PC-3 (cell line): ENCODE measurements around the gene RAB22A. TPM values are rescaled to one million over a fixed set of nuclear protein-coding genes. Genes with fewer than 3 reads are reported as not detected.

Experiments
- ATAC-seq: fragments of 200-7000 bp; cut with Tn5 transposase; 2 replicates; pipeline ENCODE4 v1.9.1; 2020; ENCODE audit warnings: mild to moderate bottlenecking, moderate library complexity
- BruUV-seq: library from RNA; stranded (reverse); fragments of 400-500 nt; replicated peaks from 2 replicates; lab custom pipeline; 2021; lab: Mats Ljungman, UMichigan
- CTCF ChIA-PET: fragments of 300-600 bp; sonication (Branson Sonifier 250); formaldehyde crosslinking; loops from one replicate; lab custom pipeline; 2022; ENCODE audit warnings: antibody characterized with exemption; lab: Charles Lee
- POLR2A ChIA-PET: fragments of 300-600 bp; sonication (Branson Sonifier 250); formaldehyde crosslinking; loops from one replicate; lab custom pipeline; 2022; ENCODE audit warnings: antibody characterized with exemption; ENCODE audit not compliant: unreplicated experiment; lab: Charles Lee
- DNase-seq: peaks from one replicate; pipeline ENCODE4 v3.0.0-alpha.2; 2015
- H2AFZ ChIP-seq: fragments of 300-600 bp; sonication (generic); 2 replicates; pipeline ENCODE4 v1.6.0; 2016; ENCODE audit warnings: antibody characterized with exemption, low read length
- H3F3A ChIP-seq: fragments of 300-600 bp; sonication (generic); one replicate; pipeline ENCODE4 v1.6.0; 2017; ENCODE audit warnings: antibody characterized with exemption, low read length, control low read depth, mild to moderate bottlenecking; ENCODE audit not compliant: unreplicated experiment
- H3K27ac ChIP-seq: fragments of 300-600 bp; sonication (generic); 2 replicates; pipeline ENCODE4 v1.5.1; 2016; ENCODE audit warnings: mild to moderate bottlenecking, low read length
- H3K27me3 ChIP-seq: fragments of 300-600 bp; sonication (generic); 2 replicates; pipeline ENCODE4 v1.6.1; 2016; ENCODE audit warnings: low read length, mixed read lengths
- H3K36me3 ChIP-seq: fragments of 300-600 bp; sonication (generic); 2 replicates; pipeline ENCODE4 v1.6.1; 2016; ENCODE audit warnings: low read depth, mixed run types, low read length, mixed read lengths
- H3K4me1 ChIP-seq: fragments of 300-600 bp; sonication (generic); 2 replicates; pipeline ENCODE4 v1.5.1; 2016; ENCODE audit warnings: low read length; ENCODE audit not compliant: insufficient read depth
- H3K4me2 ChIP-seq: fragments of 300-600 bp; sonication (generic); 2 replicates; pipeline ENCODE4 v1.6.0; 2016; ENCODE audit warnings: low read length
- H3K4me3 ChIP-seq: fragments of 300-600 bp; sonication (generic); 2 replicates; pipeline ENCODE4 v1.5.1; 2016; ENCODE audit warnings: mild to moderate bottlenecking, low read length, mixed read lengths
- H3K79me2 ChIP-seq: fragments of 300-600 bp; sonication (generic); 2 replicates; pipeline ENCODE4 v1.6.1; 2017; ENCODE audit warnings: low read length, mixed read lengths
- H3K9ac ChIP-seq: fragments of 300-600 bp; sonication (generic); 2 replicates; pipeline ENCODE4 v1.6.0; 2016; ENCODE audit warnings: mild to moderate bottlenecking, low read length
- H3K9me2 ChIP-seq: fragments of 300-600 bp; sonication (generic); replicated peaks from 2 replicates; pipeline ENCODE4 v1.6.1; 2016; ENCODE audit warnings: mixed run types, low read length, mixed read lengths
- H3K9me3 ChIP-seq: fragments of 300-600 bp; sonication (generic); 2 replicates; pipeline ENCODE4 v1.6.1; 2016; ENCODE audit warnings: low read length, mixed read lengths
- H4K20me1 ChIP-seq: fragments of 300-600 bp; sonication (generic); 2 replicates; pipeline ENCODE4 v1.6.1; 2016; ENCODE audit warnings: low read length, mixed read lengths
- EZH2 ChIP-seq: fragments of 300-600 bp; sonication (generic); IDR thresholded peaks from one replicate; pipeline ENCODE4 v1.6.1; 2017; ENCODE audit warnings: antibody characterized with exemption, mild to moderate bottlenecking, low read length; ENCODE audit not compliant: unreplicated experiment
- EZH2phosphoT487 ChIP-seq: fragments of 300-600 bp; sonication (generic); IDR thresholded peaks from 2 replicates; pipeline ENCODE4 v1.6.1; 2018; ENCODE audit warnings: mild to moderate bottlenecking, antibody characterized with exemption, low read length, borderline replicate concordance
- intact Hi-C: fragments of 100-400 bp; cut with micrococcal nuclease; formaldehyde crosslinking; loops from 2 replicates; pipeline ENCODE4 v1.9.0; 2023
- total RNA-seq: library from RNA; depleted of rRNA; stranded (reverse); fragments of >200 nt; gene quantifications from 2 replicates; pipeline ENCODE4 v1.2.3, GENCODE V29; 2014
- TF ChIP-seq, protein P1 (sequence below): fragments of 300-600 bp; sonication (generic); conservative IDR thresholded peaks from 2 replicates; pipeline ENCODE4 v1.5.1; 2017; ENCODE audit warnings: antibody characterized with exemption, low read depth, mild to moderate bottlenecking, low read length

Gene RAB22A
- total RNA-seq, 1 experiment from 2014 or later = 47.4 TPM

DNA sequence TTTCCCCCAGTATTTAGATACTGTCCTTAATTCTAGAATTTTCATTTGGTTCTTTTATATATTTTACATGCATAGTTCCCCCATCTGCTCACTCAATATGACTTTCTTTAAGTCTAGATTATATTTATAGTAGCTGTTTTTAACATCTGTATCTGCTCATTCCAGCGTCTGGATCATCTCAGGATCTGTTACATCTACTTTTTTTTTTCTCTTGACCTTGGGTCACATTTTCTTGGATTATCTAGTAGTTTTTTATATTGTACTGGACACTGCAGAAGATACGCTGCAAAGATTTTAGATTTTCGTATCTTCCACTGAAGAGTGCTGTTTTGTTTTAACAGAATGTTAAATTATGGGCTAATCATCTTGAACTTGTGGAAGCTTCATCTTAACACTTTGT, 20.7 kb downstream of the RAB22A start:
- no TSS peak for BruUV-seq
- Histone ChIP-seq H3K4me2 (no peak overlapping the region), H3K4me1 (no peaks in the 10 kb centered on the region), H2AFZ (no peak overlapping the region), H3K9me2 (no peaks in the 10 kb centered on the region), H3K9ac (no peak overlapping the region), H3K79me2 (peaks cover 90% of the 10 kb centered on the region), H3K27me3 (no peaks in the 10 kb centered on the region), H3K9me3 (no peaks in the 10 kb centered on the region), H3K27ac (no peak overlapping the region), H4K20me1 (peaks cover 28% of the 10 kb centered on the region), H3K36me3 (peaks cover 17% of the 10 kb centered on the region), H3K4me3 (no peak overlapping the region), H3F3A (no peaks in the 10 kb centered on the region)
- intact Hi-C loops = no loop called here
- TF ChIP-seq EZH2phosphoT487 = no peak
- no peak for TF ChIP-seq EZH2
- TF ChIP-seq, protein P1, sequence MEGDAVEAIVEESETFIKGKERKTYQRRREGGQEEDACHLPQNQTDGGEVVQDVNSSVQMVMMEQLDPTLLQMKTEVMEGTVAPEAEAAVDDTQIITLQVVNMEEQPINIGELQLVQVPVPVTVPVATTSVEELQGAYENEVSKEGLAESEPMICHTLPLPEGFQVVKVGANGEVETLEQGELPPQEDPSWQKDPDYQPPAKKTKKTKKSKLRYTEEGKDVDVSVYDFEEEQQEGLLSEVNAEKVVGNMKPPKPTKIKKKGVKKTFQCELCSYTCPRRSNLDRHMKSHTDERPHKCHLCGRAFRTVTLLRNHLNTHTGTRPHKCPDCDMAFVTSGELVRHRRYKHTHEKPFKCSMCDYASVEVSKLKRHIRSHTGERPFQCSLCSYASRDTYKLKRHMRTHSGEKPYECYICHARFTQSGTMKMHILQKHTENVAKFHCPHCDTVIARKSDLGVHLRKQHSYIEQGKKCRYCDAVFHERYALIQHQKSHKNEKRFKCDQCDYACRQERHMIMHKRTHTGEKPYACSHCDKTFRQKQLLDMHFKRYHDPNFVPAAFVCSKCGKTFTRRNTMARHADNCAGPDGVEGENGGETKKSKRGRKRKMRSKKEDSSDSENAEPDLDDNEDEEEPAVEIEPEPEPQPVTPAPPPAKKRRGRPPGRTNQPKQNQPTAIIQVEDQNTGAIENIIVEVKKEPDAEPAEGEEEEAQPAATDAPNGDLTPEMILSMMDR = no peak
- no peak for DNase-seq
- POLR2A ChIA-PET = no interaction called here
- CTCF ChIA-PET = no interaction called here
- ATAC-seq = no peak

DNA sequence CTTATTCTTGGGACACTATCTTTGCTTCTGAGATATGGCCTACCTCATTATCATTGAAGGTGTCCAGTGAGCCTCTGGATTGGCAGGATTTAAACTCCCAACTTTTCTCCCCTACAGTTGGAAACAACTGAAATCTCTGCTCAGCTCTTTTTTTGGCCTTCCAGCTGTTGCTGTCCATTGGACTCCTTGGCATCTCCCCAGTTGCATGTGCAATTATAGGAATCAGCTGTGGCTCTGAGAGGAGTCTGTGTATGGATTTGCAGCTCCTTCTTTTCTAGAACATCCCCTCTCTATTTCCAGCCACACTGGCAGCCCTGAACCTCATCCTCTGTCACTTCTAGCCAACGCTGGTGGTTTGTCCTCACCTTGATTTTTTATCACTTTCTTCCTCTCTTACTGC, 21.2 kb downstream of the RAB22A start:
- no peaks in the 10 kb centered on the region for H3K9me2 ChIP-seq
- no peak overlapping the region for H3K4me3 ChIP-seq
- H3F3A ChIP-seq = no peaks in the 10 kb centered on the region
- H3K27ac ChIP-seq = no peak overlapping the region
- no peak overlapping the region for H3K9ac ChIP-seq
- H3K36me3 ChIP-seq = peaks cover 17% of the 10 kb centered on the region
- intact Hi-C loops = no loop called here
- TF ChIP-seq, protein P1 = no peak
- H4K20me1 ChIP-seq = peaks cover 25% of the 10 kb centered on the region
- no peaks in the 10 kb centered on the region for H3K27me3 ChIP-seq
- H3K4me2 ChIP-seq = no peak overlapping the region
- ChIA-PET CTCF (no interaction called here), POLR2A (no interaction called here)
- H3K79me2 ChIP-seq = peaks cover 90% of the 10 kb centered on the region
- H3K9me3 ChIP-seq = no peaks in the 10 kb centered on the region
- ATAC-seq = no peak
- no peaks in the 10 kb centered on the region for H3K4me1 ChIP-seq
- H2AFZ ChIP-seq = no peak overlapping the region
- no TSS peak for BruUV-seq
- no peak for DNase-seq

DNA sequence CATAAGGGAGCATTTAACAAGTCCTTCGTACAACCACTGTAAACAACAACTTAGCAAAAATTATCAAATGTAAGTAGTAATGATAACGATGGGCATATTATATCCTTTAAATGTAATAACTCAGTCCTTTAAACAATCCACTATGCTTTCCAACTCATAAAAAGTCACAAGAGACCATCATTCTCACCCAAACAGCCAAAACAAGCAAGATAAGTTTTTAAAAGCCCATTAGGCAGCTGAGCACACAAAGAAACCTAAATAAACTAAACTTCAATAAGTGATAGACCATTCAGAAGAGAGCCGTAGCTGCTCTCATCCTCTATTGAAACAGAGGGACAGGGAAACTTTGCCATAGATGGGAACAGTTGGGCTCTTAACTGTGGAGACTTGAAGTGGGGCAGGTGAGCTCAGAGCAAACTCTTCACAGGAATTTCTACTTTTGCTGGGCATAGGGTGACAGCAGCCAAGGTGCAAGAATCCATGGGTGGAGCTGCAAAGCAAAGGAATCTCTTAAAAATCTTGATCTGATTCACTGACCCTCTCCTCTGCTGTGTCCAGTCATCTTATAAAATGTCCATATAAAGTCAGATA, 22.5 kb downstream of the RAB22A start:
- Histone ChIP-seq H3K79me2 (peaks cover 76% of the 10 kb centered on the region), H3K9me3 (no peaks in the 10 kb centered on the region), H3K27me3 (no peaks in the 10 kb centered on the region), H3K9ac (no peak overlapping the region), H3K4me1 (no peaks in the 10 kb centered on the region), H3F3A (no peaks in the 10 kb centered on the region), H3K4me3 (no peak overlapping the region), H3K27ac (no peak overlapping the region), H4K20me1 (peaks cover 18% of the 10 kb centered on the region), H3K9me2 (no peaks in the 10 kb centered on the region), H3K36me3 (peaks cover 20% of the 10 kb centered on the region), H3K4me2 (no peak overlapping the region), H2AFZ (no peak overlapping the region)
- TF ChIP-seq EZH2phosphoT487 = no peak
- TF ChIP-seq, protein P1 = no peak
- TF ChIP-seq EZH2 = no peak
- ATAC-seq (peak; percentile 64), DNase-seq (no peak)
- ChIA-PET CTCF (no interaction called here), POLR2A (no interaction called here)
- BruUV-seq = no TSS peak
- intact Hi-C loops = no loop called here
